GM12878 (cell line): Measurements from ENCODE around the gene CD7. TPM values are rescaled to one million over a fixed set of nuclear protein-coding genes. Genes with fewer than 3 reads are reported as not detected.

Source experiments
- ATAC-seq: fragments of 200-7000 bp; cut with Tn5 transposase; 3 replicates; pipeline ENCODE4 v1.9.1; 2020; ENCODE audit warnings: mild to moderate bottlenecking, moderate library complexity
- BruUV-seq: library from RNA; stranded (reverse); fragments of 400-500 nt; replicated peaks from 2 replicates; lab custom pipeline; 2021; lab: Mats Ljungman, UMichigan
- CTCF ChIA-PET: fragments of 300-600 bp; sonication (Branson Sonifier 250); formaldehyde crosslinking; extraction: SDS; loops from one replicate; lab custom pipeline; 2021; ENCODE audit warnings: inconsistent platforms; lab: Yijun Ruan, JAX
- POLR2A ChIA-PET: fragments of 350-600 bp; formaldehyde crosslinking; extraction: SDS; loops from one replicate; lab custom pipeline; 2021; ENCODE audit warnings: inconsistent platforms; lab: Charles Lee
- RAD21 ChIA-PET: fragments of 300-600 bp; sonication (Branson Sonifier 250); formaldehyde crosslinking; loops from one replicate; lab custom pipeline; 2023; ENCODE audit warnings: antibody characterized with exemption; ENCODE audit not compliant: unreplicated experiment; lab: Charles Lee
- SMC1A ChIA-PET: fragments of 300-600 bp; sonication (Branson Sonifier 250); formaldehyde crosslinking; loops from one replicate; lab custom pipeline; 2023; ENCODE audit not compliant: unreplicated experiment, uncharacterized antibody; lab: Charles Lee
- DNase-seq: peaks from one replicate; pipeline ENCODE4 v3.0.0-alpha.2; 2011; ENCODE audit warnings: low read depth, low spot score
- FAIRE-seq: peaks from 3 replicates; lab custom pipeline; 2011; peaks lifted over from hg19 to GRCh38; lab: Jason Lieb, UNC
- H2AFZ ChIP-seq: 2 replicates; pipeline ENCODE4 v1.6.0; 2011; ENCODE audit warnings: low read depth, low read length, control low read depth; ENCODE audit not compliant: control insufficient read depth
- H3K27ac ChIP-seq: 2 replicates; pipeline ENCODE4 v1.5.1; 2011; ENCODE audit warnings: control low read depth; ENCODE audit not compliant: control insufficient read depth, insufficient read depth
- H3K27me3 ChIP-seq, 2 experiments: replicated peaks in 1 of 2; 2 replicates each; pipeline versions ENCODE4 v1.6.0 to v1.6.1; 2011; ENCODE audit warnings: low read length in 1 of 2; ENCODE audit not compliant: control insufficient read depth in 2 of 2, insufficient read depth in 2 of 2
- H3K36me3 ChIP-seq, 2 experiments: 2 replicates each; pipeline ENCODE4 v1.5.1; 2011; ENCODE audit warnings: low read length in 1 of 2; ENCODE audit not compliant: control insufficient read depth in 2 of 2, insufficient read depth in 2 of 2
- H3K4me1 ChIP-seq: 2 replicates; pipeline ENCODE4 v1.6.1; 2011; ENCODE audit warnings: mild to moderate bottlenecking, low read length, moderate library complexity, mixed read lengths; ENCODE audit not compliant: control insufficient read depth, insufficient read depth
- H3K4me2 ChIP-seq: 2 replicates; pipeline ENCODE4 v1.6.0; 2011; ENCODE audit warnings: control low read depth; ENCODE audit not compliant: control insufficient read depth, insufficient read depth
- H3K4me3 ChIP-seq: fragments of 200-600 bp; sonication (generic); 2 replicates; pipeline ENCODE4 v1.5.1; 2016
- H3K79me2 ChIP-seq: 2 replicates; pipeline ENCODE4 v1.6.0; 2011; ENCODE audit warnings: low read length; ENCODE audit not compliant: control insufficient read depth, insufficient read depth
- H3K9ac ChIP-seq: 2 replicates; pipeline ENCODE4 v1.8.0; 2011; ENCODE audit warnings: low read length, control low read depth, mixed read lengths; ENCODE audit not compliant: control insufficient read depth, insufficient read depth
- H3K9me3 ChIP-seq: replicated peaks from 3 replicates; pipeline ENCODE4 v1.5.1; 2011; ENCODE audit warnings: mild to moderate bottlenecking, low read length; ENCODE audit not compliant: control insufficient read depth, insufficient read depth
- H4K20me1 ChIP-seq: 2 replicates; pipeline ENCODE4 v1.6.0; 2011; ENCODE audit not compliant: control insufficient read depth, insufficient read depth
- DPF2 ChIP-seq: fragments of 450-650 bp; IDR thresholded peaks from 2 replicates; pipeline ENCODE4 v1.6.1; 2017; ENCODE audit warnings: mild to moderate bottlenecking
- ETV6 ChIP-seq, 2 experiments: fragments of 450-650 bp in 1 of 2; IDR thresholded peaks in 1 of 2; conservative IDR thresholded peaks in 1 of 2; 2 replicates each; pipeline ENCODE4 v1.6.1; 2014; ENCODE audit warnings: antibody characterized with exemption in 1 of 2, borderline replicate concordance in 1 of 2, low read depth in 1 of 2, mild to moderate bottlenecking in 1 of 2, moderate library complexity in 1 of 2
- GABPA ChIP-seq: IDR thresholded peaks from 2 replicates; pipeline ENCODE4 v1.6.1; 2014; ENCODE audit warnings: antibody characterized with exemption, low read depth, mild to moderate bottlenecking, inconsistent platforms
- HDAC6 ChIP-seq: fragments of 200-600 bp; sonication (generic); IDR thresholded peaks from one replicate; pipeline ENCODE4 v1.8.0; 2017; ENCODE audit warnings: antibody characterized with exemption; ENCODE audit not compliant: unreplicated experiment
- HDGF ChIP-seq: fragments of 450-650 bp; IDR thresholded peaks from 2 replicates; pipeline ENCODE4 v1.6.1; 2016; ENCODE audit warnings: antibody characterized with exemption
- JUNB ChIP-seq: IDR thresholded peaks from 2 replicates; pipeline ENCODE4 v1.6.1; 2016; ENCODE audit warnings: antibody characterized with exemption, mild to moderate bottlenecking
- KAT2A ChIP-seq: conservative IDR thresholded peaks from 2 replicates; pipeline ENCODE4 v1.6.1; 2011; ENCODE audit warnings: low read depth, low read length; ENCODE audit not compliant: control insufficient read depth
- KLF5 ChIP-seq: fragments of 450-650 bp; IDR thresholded peaks from 2 replicates; pipeline ENCODE4 v1.6.1; 2014; ENCODE audit warnings: mild to moderate bottlenecking; ENCODE audit not compliant: partially characterized antibody
- MYB ChIP-seq: fragments of 150-350 bp; IDR thresholded peaks from 2 replicates; pipeline ENCODE4 v1.6.1; 2014; ENCODE audit warnings: mild to moderate bottlenecking, low read depth, low read length, borderline replicate concordance
- NFYB ChIP-seq: IDR thresholded peaks from 2 replicates; pipeline ENCODE4 v1.6.1; 2011; ENCODE audit warnings: low read depth, mild to moderate bottlenecking, low read length, improper control_type of control experiment, moderate library complexity; ENCODE audit not compliant: insufficient read depth
- NR2C2 ChIP-seq: IDR thresholded peaks from 2 replicates; pipeline ENCODE4 v1.6.1; 2011; ENCODE audit warnings: borderline replicate concordance, low read depth; ENCODE audit not compliant: control insufficient read depth, insufficient read length
- RELA ChIP-seq: fragments of 450-650 bp; IDR thresholded peaks from 2 replicates; pipeline ENCODE4 v1.8.0; 2014; ENCODE audit warnings: borderline replicate concordance; ENCODE audit not compliant: partially characterized antibody
- SIX5 ChIP-seq: IDR thresholded peaks from 2 replicates; pipeline ENCODE4 v1.6.1; 2011; ENCODE audit warnings: mild to moderate bottlenecking, low read depth, low read length, moderate library complexity; ENCODE audit not compliant: severe bottlenecking
- ZNF274 ChIP-seq: IDR thresholded peaks from one replicate; pipeline ENCODE4 v1.8.0; 2011; ENCODE audit not compliant: insufficient read length, insufficient read depth
- ZZZ3 ChIP-seq: IDR thresholded peaks from 2 replicates; pipeline ENCODE4 v1.6.1; 2011; ENCODE audit warnings: low read depth; ENCODE audit not compliant: control insufficient read depth, insufficient read length
- WGBS: methylation state at CpG from one replicate; pipeline ENCODE4 v1.1.6; 2016; ENCODE audit warnings: low lambda C conversion rate; ENCODE audit not compliant: insufficient replicate concordance, insufficient coverage; ENCODE audit errors: missing lambda C conversion rate; 5-methylcytosine and 5-hydroxymethylcytosine counted together
- in situ Hi-C: fragments of 300-500 bp; cut with MboI; formaldehyde crosslinking; loops from 9 replicates; pipeline ENCODE4 v1.14.3; 2018; ENCODE audit warnings: mixed read lengths
- intact Hi-C: fragments of 100-400 bp; cut with micrococcal nuclease; formaldehyde crosslinking; loops from one replicate; pipeline ENCODE4 v1.14.2; 2022; ENCODE audit not compliant: unreplicated experiment
- polyA plus RNA-seq, 11 experiments: library from polyadenylated mRNA; depleted of rRNA in 4 of 11; unstranded in 6 of 11; stranded (reverse) in 5 of 11; fragments of >200 nt; fragmentation: Nextera tagmentation in 4 of 11; fragmentation: Illumina TruSeq in 1 of 11; extraction: Ambion mirVana in 4 of 11; extraction: Trizol in 1 of 11; gene quantifications; 1 replicate in 1 of 11; 2 replicates in 10 of 11; pipeline versions ENCODE4 v1.2.1 to v1.2.3, GENCODE V29; 2011 to 2016; ENCODE audit warnings: inconsistent platforms in 2 of 11, missing spikeins in 2 of 11, low read depth in 1 of 11
- total RNA-seq, 4 experiments: library from RNA; depleted of rRNA in 3 of 4; stranded (reverse); fragments of >200 nt in 3 of 4; fragmentation: Illumina TruSeq in 1 of 4; extraction: Trizol in 1 of 4; gene quantifications; 2 replicates each; pipeline versions ENCODE4 v1.2.1 to v1.2.3, GENCODE V29; 2013 to 2021
- TF ChIP-seq, protein P1 (sequence below): fragments of 450-650 bp; IDR thresholded peaks from 2 replicates; pipeline ENCODE4 v1.6.1; 2018; ENCODE audit warnings: borderline replicate concordance, mild to moderate bottlenecking; ENCODE audit not compliant: partially characterized antibody
- TF ChIP-seq, protein P2 (sequence below): IDR thresholded peaks from 2 replicates; pipeline ENCODE4 v1.6.1; 2011; ENCODE audit warnings: mild to moderate bottlenecking, low read depth, low read length, moderate library complexity; ENCODE audit not compliant: insufficient replicate concordance

The CD7 gene
- total and polyA plus RNA-seq, 10 of the 15 experiments (the other 5 are each of a cell fraction or from before 2014, with no cell fraction given): 0.33 TPM; not detected in 9

DNA sequence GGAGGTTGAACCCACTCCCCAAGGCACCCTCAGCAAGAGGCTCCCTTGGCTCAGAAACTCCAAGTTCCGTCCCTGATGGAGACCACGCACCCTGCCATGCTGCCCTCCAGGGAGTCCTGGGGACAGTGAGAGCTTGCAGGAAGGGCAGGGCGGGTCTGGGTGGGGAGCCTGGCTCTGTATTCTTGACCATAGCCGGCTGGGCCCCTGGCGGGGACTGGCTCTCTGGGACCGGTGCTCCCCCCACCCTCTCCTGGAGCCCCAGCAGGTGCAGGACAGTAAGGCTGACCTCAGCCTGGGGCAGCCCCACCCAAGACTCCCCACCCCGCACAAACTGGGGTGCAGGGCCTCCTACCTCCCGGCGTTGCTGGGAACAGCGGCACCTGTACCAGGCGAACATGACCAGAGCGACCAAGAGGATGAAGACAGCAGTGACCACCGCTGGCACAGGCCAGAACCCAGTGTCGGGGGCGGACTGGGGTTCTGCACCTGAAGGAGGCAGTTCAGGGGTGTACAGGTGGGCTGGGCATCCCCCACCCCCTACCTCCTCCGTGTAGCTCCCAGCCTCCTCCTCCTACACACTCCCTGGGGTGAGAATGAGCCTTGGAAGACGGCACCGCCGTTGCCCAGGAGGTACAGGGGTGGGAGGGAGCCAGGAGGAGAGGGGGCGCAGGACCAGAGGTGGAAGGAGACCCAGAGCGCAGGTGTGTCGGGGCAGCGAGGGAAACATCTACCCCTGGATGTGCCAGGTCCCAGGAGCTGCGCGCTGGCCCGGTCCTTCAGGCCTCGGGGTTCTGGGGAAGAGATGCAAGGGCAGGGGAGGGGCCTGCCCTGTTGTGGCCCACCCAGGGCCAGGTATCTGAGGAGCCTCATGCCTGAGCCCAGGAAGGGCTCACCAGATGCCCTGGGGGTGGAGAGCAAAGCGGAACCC is 5.4 kb upstream of the CD7 start:
- ATAC-seq (no peak), FAIRE-seq (no peak), DNase-seq (no peak)
- no peak for TF ChIP-seq ZNF274
- no peak for TF ChIP-seq RELA
- no peak for TF ChIP-seq GABPA
- no peak for TF ChIP-seq KAT2A
- TF ChIP-seq, protein P1, sequence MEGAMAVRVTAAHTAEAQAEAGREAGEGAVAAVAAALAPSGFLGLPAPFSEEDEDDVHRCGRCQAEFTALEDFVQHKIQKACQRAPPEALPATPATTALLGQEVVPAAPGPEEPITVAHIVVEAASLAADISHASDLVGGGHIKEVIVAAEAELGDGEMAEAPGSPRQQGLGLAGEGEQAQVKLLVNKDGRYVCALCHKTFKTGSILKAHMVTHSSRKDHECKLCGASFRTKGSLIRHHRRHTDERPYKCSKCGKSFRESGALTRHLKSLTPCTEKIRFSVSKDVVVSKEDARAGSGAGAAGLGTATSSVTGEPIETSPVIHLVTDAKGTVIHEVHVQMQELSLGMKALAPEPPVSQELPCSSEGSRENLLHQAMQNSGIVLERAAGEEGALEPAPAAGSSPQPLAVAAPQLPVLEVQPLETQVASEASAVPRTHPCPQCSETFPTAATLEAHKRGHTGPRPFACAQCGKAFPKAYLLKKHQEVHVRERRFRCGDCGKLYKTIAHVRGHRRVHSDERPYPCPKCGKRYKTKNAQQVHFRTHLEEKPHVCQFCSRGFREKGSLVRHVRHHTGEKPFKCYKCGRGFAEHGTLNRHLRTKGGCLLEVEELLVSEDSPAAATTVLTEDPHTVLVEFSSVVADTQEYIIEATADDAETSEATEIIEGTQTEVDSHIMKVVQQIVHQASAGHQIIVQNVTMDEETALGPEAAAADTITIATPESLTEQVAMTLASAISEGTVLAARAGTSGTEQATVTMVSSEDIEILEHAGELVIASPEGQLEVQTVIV: no peak
- no peak for TF ChIP-seq SIX5
- no peak for TF ChIP-seq JUNB
- no peak for TF ChIP-seq ETV6 (conservative IDR thresholded peaks at IDR 0.05 in 1 of 2, IDR thresholded peaks at IDR 0.05 in 1 of 2; ENCODE audit: borderline replicate concordance in 1 of 2, low read depth in 1 of 2)
- TF ChIP-seq, protein P2, sequence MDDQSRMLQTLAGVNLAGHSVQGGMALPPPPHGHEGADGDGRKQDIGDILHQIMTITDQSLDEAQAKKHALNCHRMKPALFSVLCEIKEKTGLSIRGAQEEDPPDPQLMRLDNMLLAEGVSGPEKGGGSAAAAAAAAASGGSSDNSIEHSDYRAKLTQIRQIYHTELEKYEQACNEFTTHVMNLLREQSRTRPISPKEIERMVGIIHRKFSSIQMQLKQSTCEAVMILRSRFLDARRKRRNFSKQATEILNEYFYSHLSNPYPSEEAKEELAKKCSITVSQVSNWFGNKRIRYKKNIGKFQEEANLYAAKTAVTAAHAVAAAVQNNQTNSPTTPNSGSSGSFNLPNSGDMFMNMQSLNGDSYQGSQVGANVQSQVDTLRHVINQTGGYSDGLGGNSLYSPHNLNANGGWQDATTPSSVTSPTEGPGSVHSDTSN: no peak
- no peak for TF ChIP-seq HDAC6
- no peak for TF ChIP-seq NFYB
- TF ChIP-seq KLF5: no peak
- TF ChIP-seq ZZZ3: no peak
- TF ChIP-seq HDGF: no peak
- no peak for TF ChIP-seq DPF2
- TF ChIP-seq MYB: no peak
- TF ChIP-seq NR2C2: no peak
- Histone ChIP-seq H3K4me2 (no peak overlapping the region), H3K36me3 (no peaks in the 10 kb centered on the region), H3K4me3 (no peak overlapping the region), H3K27me3 (no peaks in the 10 kb centered on the region; a peak in 1 of 4 replicates), H3K9me3 (no peaks in the 10 kb centered on the region; the same call in 1 of the 3 replicates), H2AFZ (no peak overlapping the region), H3K79me2 (no peaks in the 10 kb centered on the region), H3K4me1 (no peaks in the 10 kb centered on the region; the same call in 1 of the 2 replicates), H4K20me1 (no peaks in the 10 kb centered on the region), H3K27ac (no peak overlapping the region), H3K9ac (no peak overlapping the region)
- BruUV-seq: no TSS peak
- WGBS: 61% methylated on average over 24 of the region's 28 CpGs
- intact Hi-C loops: loop anchor here (2.0 kb wide), 1 partner anchor 116 kb away; no protein-coding TSS in a partner anchor
- CTCF ChIA-PET: interaction anchor here (0.9 to 6.2 kb wide), 3 partner anchors 23 to 87 kb away, joined by 3 to 94 read pairs (median 15); no protein-coding TSS in a partner anchor
- SMC1A ChIA-PET: interaction anchor here (1.8 to 4.1 kb wide), 3 partner anchors 21 to 26 kb away, joined by 3 to 42 read pairs (median 15); no protein-coding TSS in a partner anchor
- POLR2A ChIA-PET: interaction anchor here (0.6 to 1.2 kb wide), 2 partner anchors 14 to 23 kb away, joined by 3 to 7 read pairs; no protein-coding TSS in a partner anchor
- RAD21 ChIA-PET: interaction anchor here (1.2 to 6.5 kb wide), 3 partner anchors 22 to 87 kb away, joined by 3 to 77 read pairs (median 5); no protein-coding TSS in a partner anchor
- in situ Hi-C loops: no loop called here
